WTC11 (cell line): Measurements from ENCODE around the gene DCAF6.

Experiments
- CTCF ChIP-seq: fragments of 200-600 bp; IDR thresholded peaks from 2 replicates; pipeline ENCODE4 v1.8.0; 2022; ENCODE audit warnings: antibody characterized with exemption
- KAT7 ChIP-seq: sonication (generic); formaldehyde crosslinking; IDR thresholded peaks from 2 replicates; pipeline ENCODE4 v1.8.1; 2023; ENCODE audit warnings: missing genetic modification reagents, mild to moderate bottlenecking, borderline replicate concordance
- PRDM15 ChIP-seq: sonication (generic); formaldehyde crosslinking; IDR thresholded peaks from 2 replicates; pipeline ENCODE4 v1.8.0; 2022; ENCODE audit warnings: missing genetic modification reagents
- RORB ChIP-seq: fragments of 250-450 bp; sonication (Bioruptor Pico); IDR thresholded peaks from 2 replicates; pipeline ENCODE4 v1.9.0; 2021; ENCODE audit warnings: mild to moderate bottlenecking

GRCh38 chr1:168096296-168097165, 160.0 kb downstream of the DCAF6 start:
- TF ChIP-seq PRDM15 (CRISPR knock-in tag), result no peak
- TF ChIP-seq RORB, result no peak
- no peak for TF ChIP-seq KAT7 (CRISPR knock-in tag)
- TF ChIP-seq CTCF, result no peak
